GM12865 (cell line): ENCODE measurements around the gene RPP25.
"Not testable (repeated sequence)": the region's sequence is repeated elsewhere in the genome, so short reads cannot be mapped to it uniquely, and the experiment has no call there.

ENCODE experiments used
- DNase-seq: peaks from one replicate; pipeline ENCODE4 v3.0.0; 2010; ENCODE audit warnings: low read depth
- H3K4me3 ChIP-seq: 2 replicates; pipeline ENCODE4 v1.5.1; 2011; ENCODE audit warnings: mild to moderate bottlenecking, low read depth, low read length, control low read depth
- CTCF ChIP-seq: IDR thresholded peaks from 2 replicates; pipeline ENCODE4 v1.5.1; 2011; ENCODE audit warnings: low read length, control low read depth, low read depth, inconsistent platforms; ENCODE audit not compliant: insufficient read depth; ENCODE audit errors: missing control alignments

RPP25 gene

GRCh38 chr15:74928771-74929198 lies 27.8 kb downstream of the RPP25 start:
- no peak for TF ChIP-seq CTCF
- H3K4me3 ChIP-seq, result no peak overlapping the region
- DNase-seq, result no peak

- DNase-seq, result no peak
- no peak for TF ChIP-seq CTCF
- no peak overlapping the region for H3K4me3 ChIP-seq
Observed at GRCh38 chr15:74924525-74924924, 32.0 kb downstream of the RPP25 start.

- no peak for DNase-seq
- no peak overlapping the region for H3K4me3 ChIP-seq
- TF ChIP-seq CTCF, result no peak
Observed at GRCh38 chr15:74920456-74920855, 36.1 kb downstream of the RPP25 start.

GRCh38 chr15:74917676-74918075 lies 38.9 kb downstream of the RPP25 start:
- no peak for DNase-seq
- H3K4me3 ChIP-seq, result no peak overlapping the region
- TF ChIP-seq CTCF, result no peak

- DNase-seq, H3K4me3 ChIP-seq: not testable (repeated sequence)
Observed at GRCh38 chr15:74913799-74914198, 42.8 kb downstream of the RPP25 start.

- DNase-seq, result no peak
- no peak overlapping the region for H3K4me3 ChIP-seq
- TF ChIP-seq CTCF, result no peak
Observed at GRCh38 chr15:74913041-74913440, 43.5 kb downstream of the RPP25 start.

- no peak for TF ChIP-seq CTCF
- no peak for DNase-seq
- no peak overlapping the region for H3K4me3 ChIP-seq
Observed at GRCh38 chr15:74908635-74909034, 47.9 kb downstream of the RPP25 start.
